SU-DHL-6 (cell line): ENCODE data around the gene LRRC55.

Experiments used
- H2AFZ ChIP-seq: fragments of 200-600 bp; sonication (generic); 2 replicates; pipeline ENCODE4 v1.6.1; 2014; ENCODE audit warnings: low read depth, mild to moderate bottlenecking, moderate library complexity, mixed read lengths, antibody characterized with exemption, low read length; ENCODE audit not compliant: severe bottlenecking
- H3F3A ChIP-seq: fragments of 200-600 bp; shearing (Covaris generic); 2 replicates; pipeline ENCODE4 v1.6.0; 2016; ENCODE audit warnings: antibody characterized with exemption, mild to moderate bottlenecking; ENCODE audit not compliant: insufficient read depth
- H3K27ac ChIP-seq: fragments of 200-600 bp; sonication (generic); 2 replicates; pipeline ENCODE4 v1.5.1; 2016; ENCODE audit warnings: low read depth, mild to moderate bottlenecking, low read length, moderate library complexity, mixed read lengths
- H3K27me3 ChIP-seq: fragments of 200-600 bp; sonication (generic), shearing (Covaris generic); 2 replicates; pipeline ENCODE4 v1.6.0; 2014; ENCODE audit warnings: mild to moderate bottlenecking, low read length
- H3K36me3 ChIP-seq: fragments of 200-600 bp; sonication (generic); 2 replicates; pipeline ENCODE4 v1.6.1; 2014; ENCODE audit warnings: mild to moderate bottlenecking, low read length, mixed read lengths
- H3K4me2 ChIP-seq: fragments of 300-600, 200-600 bp; shearing (Covaris generic), sonication (generic); 2 replicates; pipeline ENCODE4 v1.6.0; 2014; ENCODE audit warnings: low read length, low read depth, mild to moderate bottlenecking; ENCODE audit not compliant: poor library complexity, severe bottlenecking
- H3K4me3 ChIP-seq: fragments of 200-600 bp; sonication (generic); 2 replicates; pipeline ENCODE4 v1.5.1; 2014; ENCODE audit warnings: antibody characterized with exemption, low read length, mild to moderate bottlenecking, mixed read lengths; ENCODE audit not compliant: insufficient read depth, poor library complexity, severe bottlenecking
- H3K79me2 ChIP-seq: fragments of 200-600 bp; sonication (generic); 2 replicates; pipeline ENCODE4 v1.6.1; 2014; ENCODE audit warnings: mild to moderate bottlenecking, low read length, moderate library complexity; ENCODE audit not compliant: insufficient read depth
- H3K9ac ChIP-seq: fragments of 200-600 bp; sonication (generic); 2 replicates; pipeline ENCODE4 v1.7.0; 2014; ENCODE audit warnings: mild to moderate bottlenecking, low read length
- H3K9me2 ChIP-seq: fragments of 200-600 bp; sonication (generic); replicated peaks from 2 replicates; pipeline ENCODE4 v1.6.1; 2014; ENCODE audit warnings: low read length; ENCODE audit not compliant: insufficient read depth
- H3K9me3 ChIP-seq: fragments of 200-600 bp; sonication (generic); 2 replicates; pipeline ENCODE4 v1.6.1; 2014; ENCODE audit warnings: low read length, mixed read lengths; ENCODE audit not compliant: insufficient read depth
- H4K20me1 ChIP-seq: fragments of 200-600 bp; sonication (generic); 2 replicates; pipeline ENCODE4 v1.6.1; 2014; ENCODE audit warnings: low read depth, mild to moderate bottlenecking, antibody characterized with exemption, low read length, moderate library complexity, mixed read lengths
- CTCF ChIP-seq: fragments of 200-600 bp; sonication (generic); IDR thresholded peaks from one replicate; pipeline ENCODE4 v1.5.1; 2017; ENCODE audit warnings: antibody characterized with exemption, mild to moderate bottlenecking, low read length, moderate library complexity; ENCODE audit not compliant: insufficient read depth, poor library complexity, severe bottlenecking
- EZH2phosphoT487 ChIP-seq: fragments of 200-600 bp; sonication (generic), shearing (Covaris generic); conservative IDR thresholded peaks from 2 replicates; pipeline ENCODE4 v1.6.1; 2018; ENCODE audit warnings: mild to moderate bottlenecking, antibody characterized with exemption, low read length, moderate library complexity, mixed read lengths

Gene LRRC55

GRCh38 chr11:57182896-57183295 lies 1.1 kb downstream of the LRRC55 start:
- H3K4me3 ChIP-seq: no peak overlapping the region
- no peaks in the 10 kb centered on the region for H4K20me1 ChIP-seq
- H3K79me2 ChIP-seq: no peaks in the 10 kb centered on the region
- H3K9ac ChIP-seq: no peak overlapping the region
- H3K4me2 ChIP-seq: no peak overlapping the region
- TF ChIP-seq CTCF (no peak), EZH2phosphoT487 (no peak)
- H3K9me3 ChIP-seq: no peaks in the 10 kb centered on the region
- H3F3A ChIP-seq: no peaks in the 10 kb centered on the region
- no peaks in the 10 kb centered on the region for H3K27me3 ChIP-seq
- no peaks in the 10 kb centered on the region for H3K36me3 ChIP-seq
- no peak overlapping the region for H2AFZ ChIP-seq
- no peak overlapping the region for H3K27ac ChIP-seq
- no peaks in the 10 kb centered on the region for H3K9me2 ChIP-seq

GRCh38 chr11:57190548-57190947 lies 8.8 kb downstream of the LRRC55 start:
- Histone ChIP-seq H3K9ac (no peak overlapping the region), H3K4me3 (no peak overlapping the region), H3K9me3 (no peaks in the 10 kb centered on the region), H3K79me2 (no peaks in the 10 kb centered on the region), H3K27ac (no peak overlapping the region), H2AFZ (no peak overlapping the region), H3K4me2 (no peak overlapping the region), H4K20me1 (no peaks in the 10 kb centered on the region), H3K36me3 (no peaks in the 10 kb centered on the region), H3K27me3 (no peaks in the 10 kb centered on the region), H3K9me2 (no peaks in the 10 kb centered on the region), H3F3A (no peaks in the 10 kb centered on the region)
- TF ChIP-seq EZH2phosphoT487 (no peak), CTCF (no peak)

GRCh38 chr11:57191311-57192219 lies 9.8 kb downstream of the LRRC55 start:
- H3K4me3 ChIP-seq: no peak overlapping the region
- H3K4me2 ChIP-seq: no peak overlapping the region
- H3F3A ChIP-seq: no peaks in the 10 kb centered on the region
- no peaks in the 10 kb centered on the region for H3K27me3 ChIP-seq
- no peaks in the 10 kb centered on the region for H3K36me3 ChIP-seq
- no peaks in the 10 kb centered on the region for H4K20me1 ChIP-seq
- no peak overlapping the region for H2AFZ ChIP-seq
- H3K9me3 ChIP-seq: no peaks in the 10 kb centered on the region
- TF ChIP-seq EZH2phosphoT487: no peak
- TF ChIP-seq CTCF: no peak
- no peaks in the 10 kb centered on the region for H3K79me2 ChIP-seq
- no peaks in the 10 kb centered on the region for H3K9me2 ChIP-seq
- no peak overlapping the region for H3K27ac ChIP-seq
- H3K9ac ChIP-seq: no peak overlapping the region
